H9 (cell line): Measurements from ENCODE around the gene DAPK1. TPM values are rescaled to one million over a fixed set of nuclear protein-coding genes. Genes with fewer than 3 reads are reported as not detected.

ENCODE experiments used
- DNase-seq: peaks from one replicate; pipeline ENCODE4 v3.0.0-alpha.2; 2017
- H2AFZ ChIP-seq: one replicate; pipeline ENCODE4 v1.6.1; 2013; ENCODE audit warnings: mild to moderate bottlenecking, low read length, control low read depth, moderate library complexity
- H2AK5ac ChIP-seq: 2 replicates; pipeline ENCODE4 v1.6.1; 2013; ENCODE audit warnings: low read length, control low read depth, mixed read lengths; ENCODE audit not compliant: insufficient read length
- H2BK120ac ChIP-seq: one replicate; pipeline ENCODE4 v1.6.1; 2013; ENCODE audit warnings: low read depth, mild to moderate bottlenecking, low read length, control low read depth, inconsistent platforms; ENCODE audit not compliant: poor library complexity, severe bottlenecking
- H2BK12ac ChIP-seq: 2 replicates; pipeline ENCODE4 v1.6.1; 2013; ENCODE audit warnings: low read length, control low read depth, mixed read lengths, low read depth; ENCODE audit not compliant: insufficient read length
- H2BK15ac ChIP-seq: 2 replicates; pipeline ENCODE4 v1.6.1; 2013; ENCODE audit warnings: low read depth, low read length, control low read depth
- H2BK20ac ChIP-seq: one replicate; pipeline ENCODE4 v1.6.1; 2013; ENCODE audit warnings: low read depth, mild to moderate bottlenecking, low read length, control low read depth, inconsistent platforms; ENCODE audit not compliant: poor library complexity, severe bottlenecking
- H2BK5ac ChIP-seq: 2 replicates; pipeline ENCODE4 v1.6.1; 2013; ENCODE audit warnings: low read length, control low read depth, mixed read lengths; ENCODE audit not compliant: insufficient read length
- H3K14ac ChIP-seq: 2 replicates; pipeline ENCODE4 v1.6.1; 2013; ENCODE audit warnings: low read length, control low read depth; ENCODE audit not compliant: insufficient read depth
- H3K18ac ChIP-seq: 2 replicates; pipeline ENCODE4 v1.6.1; 2013; ENCODE audit warnings: low read depth, mild to moderate bottlenecking, mixed read lengths, low read length, control low read depth; ENCODE audit not compliant: insufficient read length
- H3K23ac ChIP-seq: 2 replicates; pipeline ENCODE4 v1.6.1; 2013; ENCODE audit warnings: low read length, control low read depth, mixed read lengths, low read depth; ENCODE audit not compliant: insufficient read length
- H3K23me2 ChIP-seq: 2 replicates; pipeline ENCODE4 v1.6.1; 2013; ENCODE audit warnings: low read depth, mild to moderate bottlenecking, mixed read lengths, low read length, control low read depth; ENCODE audit not compliant: insufficient read length, poor library complexity, severe bottlenecking
- H3K27ac ChIP-seq: 2 replicates; pipeline ENCODE4 v1.5.1; 2013; ENCODE audit warnings: low read length, control low read depth, mixed read lengths, low read depth; ENCODE audit not compliant: insufficient read length
- H3K27me3 ChIP-seq: 2 replicates; pipeline ENCODE4 v1.6.1; 2013; ENCODE audit warnings: low read length, control low read depth, inconsistent platforms; ENCODE audit not compliant: insufficient read depth
- H3K4ac ChIP-seq: 2 replicates; pipeline ENCODE4 v1.6.1; 2013; ENCODE audit warnings: low read depth, mild to moderate bottlenecking, control low read depth, inconsistent platforms, low read length, moderate library complexity
- H3K4me1 ChIP-seq: 2 replicates; pipeline ENCODE4 v1.6.1; 2013; ENCODE audit warnings: low read length, control low read depth, inconsistent platforms; ENCODE audit not compliant: insufficient read depth
- H3K4me2 ChIP-seq: 2 replicates; pipeline ENCODE4 v1.6.1; 2013; ENCODE audit warnings: low read length, control low read depth, mixed read lengths; ENCODE audit not compliant: insufficient read length, insufficient read depth
- H3K56ac ChIP-seq: 2 replicates; pipeline ENCODE4 v1.6.1; 2013; ENCODE audit warnings: low read depth, mild to moderate bottlenecking, mixed read lengths, low read length, control low read depth; ENCODE audit not compliant: insufficient read length
- H3K79me1 ChIP-seq: 2 replicates; pipeline ENCODE4 v1.6.1; 2013; ENCODE audit warnings: low read depth, mild to moderate bottlenecking, moderate library complexity, low read length, control low read depth, inconsistent platforms; ENCODE audit not compliant: insufficient read depth, poor library complexity, severe bottlenecking
- H3K79me2 ChIP-seq: 2 replicates; pipeline ENCODE4 v1.6.1; 2013; ENCODE audit warnings: low read length, control low read depth, inconsistent platforms; ENCODE audit not compliant: insufficient read depth
- H3K9ac ChIP-seq: 2 replicates; pipeline ENCODE4 v1.6.1; 2013; ENCODE audit warnings: low read length, control low read depth, mixed read lengths; ENCODE audit not compliant: insufficient read length; ENCODE audit errors: extremely low read depth
- H3K9me3 ChIP-seq: one replicate; pipeline ENCODE4 v1.6.1; 2013; ENCODE audit warnings: low read depth, low read length, inconsistent platforms; ENCODE audit not compliant: control insufficient read depth
- H3T11ph ChIP-seq: one replicate; pipeline ENCODE4 v1.6.1; 2013; ENCODE audit warnings: mild to moderate bottlenecking, low read length, control low read depth, inconsistent platforms
- H4K20me1 ChIP-seq: one replicate; pipeline ENCODE4 v1.6.1; 2013; ENCODE audit not compliant: control insufficient read depth, insufficient read length, insufficient read depth
- H4K5ac ChIP-seq: 2 replicates; pipeline ENCODE4 v1.6.1; 2013; ENCODE audit warnings: low read depth, mild to moderate bottlenecking, mixed read lengths, low read length, control low read depth; ENCODE audit not compliant: insufficient read length
- H4K8ac ChIP-seq: replicated peaks from 2 replicates; pipeline ENCODE4 v1.6.1; 2013; ENCODE audit warnings: low read length, control low read depth, mixed read lengths, low read depth; ENCODE audit not compliant: insufficient read length
- H4K91ac ChIP-seq: 2 replicates; pipeline ENCODE4 v1.6.1; 2013; ENCODE audit warnings: low read depth, mild to moderate bottlenecking, moderate library complexity, mixed read lengths, low read length, control low read depth; ENCODE audit not compliant: insufficient read length
- H3K27ac Mint-ChIP-seq, 3 experiments: 2 replicates in 2 of 3; 3 replicates in 1 of 3; pipeline ENCODE4 v1.8.0; 2020 to 2021; ENCODE audit warnings: mixed read lengths in 3 of 3, mild to moderate bottlenecking in 1 of 3, moderate library complexity in 1 of 3
- H3K27me3 Mint-ChIP-seq: 2 replicates; pipeline ENCODE4 v1.8.0; 2021; ENCODE audit warnings: low read depth, mild to moderate bottlenecking, moderate library complexity, mixed read lengths
- H3K36me3 Mint-ChIP-seq, 3 experiments: 2 replicates in 2 of 3; 3 replicates in 1 of 3; pipeline ENCODE4 v1.8.0; 2020 to 2021; ENCODE audit warnings: low read depth in 3 of 3, mixed read lengths in 3 of 3; ENCODE audit not compliant: insufficient read depth in 1 of 3
- H3K4me1 Mint-ChIP-seq, 2 experiments: 2 replicates each; pipeline ENCODE4 v1.8.0; 2020; ENCODE audit warnings: mixed read lengths in 2 of 2
- H3K4me3 Mint-ChIP-seq, 2 experiments: 2 replicates in 1 of 2; 3 replicates in 1 of 2; pipeline ENCODE4 v1.8.0; 2020 to 2021; ENCODE audit warnings: mild to moderate bottlenecking in 2 of 2, mixed read lengths in 2 of 2, moderate library complexity in 1 of 2
- H3K9me3 Mint-ChIP-seq, 2 experiments: 2 replicates in 1 of 2; 3 replicates in 1 of 2; pipeline ENCODE4 v1.8.0; 2020; ENCODE audit warnings: mild to moderate bottlenecking in 2 of 2, mixed read lengths in 2 of 2, moderate library complexity in 1 of 2
- CTCF ChIP-seq: fragments of 200-600 bp; sonication (generic); conservative IDR thresholded peaks from 3 replicates; pipeline ENCODE4 v1.8.0; 2021; ENCODE audit warnings: antibody characterized with exemption, mild to moderate bottlenecking
- WGBS: extraction: QIAGEN DNeasy Blood & Tissue Kit; methylation state at CpG from one replicate; pipeline ENCODE4 v1.1.7; 2013; ENCODE audit warnings: missing lambda C conversion rate, low lambda C conversion rate, mixed read lengths; ENCODE audit not compliant: insufficient read length; ENCODE audit errors: extremely low coverage; 5-methylcytosine and 5-hydroxymethylcytosine counted together
- total RNA-seq: library from RNA; stranded (reverse); gene quantifications from 2 replicates; pipeline ENCODE4 v1.2.1, GENCODE V29; 2021

The DAPK1 gene
- total RNA-seq, 1 experiment from 2014 or later: 79.4 TPM

GRCh38 chr9:87664153-87665060, 166.7 kb downstream of the DAPK1 start:
- no peak overlapping the region for H2BK12ac ChIP-seq
- no peaks in the 10 kb centered on the region for H3K79me2 ChIP-seq
- H3K79me1 ChIP-seq: no peaks in the 10 kb centered on the region
- H2BK5ac ChIP-seq: no peak overlapping the region
- WGBS: no CpG with 5 or more reads among the region's 19 CpGs
- H3K4ac ChIP-seq: no peak overlapping the region
- Mint-ChIP-seq H3K27me3 (no peaks in the 10 kb centered on the region; the same call in 1 of the 2 replicates), H3K27ac (0 out of 7 replicates have a peak overlapping the region, but pooled peaks of 1 of the 3 experiments have one; percentile 14), H3K36me3 (peaks cover 74 to 81% (median 76%) of the 10 kb centered on the region in 3 experiments), H3K9me3 (peaks cover 31 to 34% of the 10 kb centered on the region in 2 experiments), H3K4me3 (no peak overlapping the region), H3K4me1 (peaks cover 9 to 18% of the 10 kb centered on the region in 2 experiments)
- no peaks in the 10 kb centered on the region for H3K27me3 ChIP-seq
- H3K4me2 ChIP-seq: no peak overlapping the region
- H3K9ac ChIP-seq: no peak overlapping the region
- no peak overlapping the region for H3K18ac ChIP-seq
- H2BK120ac ChIP-seq: no peak overlapping the region
- H2AK5ac ChIP-seq: no peak overlapping the region
- H3K23me2 ChIP-seq: no peaks in the 10 kb centered on the region
- no peak overlapping the region for H3K27ac ChIP-seq
- no peak overlapping the region for H2AFZ ChIP-seq
- no peak overlapping the region for H4K8ac ChIP-seq
- H3K56ac ChIP-seq: no peak overlapping the region
- H4K20me1 ChIP-seq: no peaks in the 10 kb centered on the region
- peak; percentile 18 for DNase-seq
- TF ChIP-seq CTCF: no peak
- no peak overlapping the region for H4K91ac ChIP-seq
- H2BK20ac ChIP-seq: no peak overlapping the region
- no peaks in the 10 kb centered on the region for H3K4me1 ChIP-seq
- no peak overlapping the region for H3K23ac ChIP-seq
- H4K5ac ChIP-seq: no peak overlapping the region
- no peak overlapping the region for H3T11ph ChIP-seq
- H3K14ac ChIP-seq: no peak overlapping the region
- H3K9me3 ChIP-seq: peaks cover 4% of the 10 kb centered on the region
- no peak overlapping the region for H2BK15ac ChIP-seq
